ENCODE measurements around the gene DHX35. TPM values are rescaled to one million over a fixed set of nuclear protein-coding genes. Genes with fewer than 3 reads are reported as not detected.

The DHX35 gene
- total RNA-seq, 2 experiments from 2014 or later, result 13.0 to 15.6 TPM

- H3K4me1 ChIP-seq (ENCODE audit: insufficient read depth, low read length, poor library complexity, severe bottlenecking), result no peaks in the 10 kb centered on the region
- H2AFZ ChIP-seq (ENCODE audit: low read length), result no peak overlapping the region
- intact Hi-C loops (cut with micrococcal nuclease; ENCODE audit: unreplicated experiment), result no loop called here
- no peaks in the 10 kb centered on the region for H3K9me3 ChIP-seq (ENCODE audit: low read length)
- H3K36me3 ChIP-seq (ENCODE audit: insufficient read depth, low read length), result no peaks in the 10 kb centered on the region
- no peak overlapping the region for H3K4me2 ChIP-seq (ENCODE audit: low read length)
- H3K27ac ChIP-seq (ENCODE audit: low read depth, low read length, poor library complexity, severe bottlenecking), result no peak overlapping the region
- POLR2A ChIA-PET, result no interaction called here
- DNase-seq (ENCODE audit: low spot score), result no peak
- H3K9me2 ChIP-seq (ENCODE audit: insufficient read depth, low read length), result no peaks in the 10 kb centered on the region
- H3K4me3 ChIP-seq (ENCODE audit: low read depth, low read length, poor library complexity, severe bottlenecking), result no peak overlapping the region
- H4K20me1 ChIP-seq (ENCODE audit: insufficient read depth, low read length), result no peaks in the 10 kb centered on the region
- H3K79me2 ChIP-seq (ENCODE audit: insufficient read depth, low read depth, low read length), result no peaks in the 10 kb centered on the region
- BruUV-seq (replicated peaks), result no TSS peak
- CTCF ChIA-PET (ENCODE audit: unreplicated experiment), result no interaction called here
- TF ChIP-seq CTCF (conservative IDR thresholded peaks at IDR 0.05; ENCODE audit: low read length), result no peak
- TF ChIP-seq EZH2phosphoT487 (IDR thresholded peaks at IDR 0.05; ENCODE audit: borderline replicate concordance, low read depth, low read length), result no peak
Observed at GRCh38 chr20:39057911-39058310, 95.8 kb downstream of the DHX35 start.

- no peak overlapping the region for H3K27ac ChIP-seq (ENCODE audit: low read depth, low read length, poor library complexity, severe bottlenecking)
- H3K4me2 ChIP-seq (ENCODE audit: low read length), result no peak overlapping the region
- no peak overlapping the region for H2AFZ ChIP-seq (ENCODE audit: low read length)
- intact Hi-C loops (cut with micrococcal nuclease; ENCODE audit: unreplicated experiment), result no loop called here
- H3K36me3 ChIP-seq (ENCODE audit: insufficient read depth, low read length), result no peaks in the 10 kb centered on the region
- H3K4me3 ChIP-seq (ENCODE audit: low read depth, low read length, poor library complexity, severe bottlenecking), result no peak overlapping the region
- H3K9me3 ChIP-seq (ENCODE audit: low read length), result no peaks in the 10 kb centered on the region
- H4K20me1 ChIP-seq (ENCODE audit: insufficient read depth, low read length), result no peaks in the 10 kb centered on the region
- CTCF ChIA-PET (ENCODE audit: unreplicated experiment), result interaction anchor here (1.2 kb wide), 1 partner anchor 10 kb away, joined by 3 read pairs; no protein-coding TSS in a partner anchor
- H3K9me2 ChIP-seq (ENCODE audit: insufficient read depth, low read length), result no peaks in the 10 kb centered on the region
- no TSS peak for BruUV-seq (replicated peaks)
- no peaks in the 10 kb centered on the region for H3K4me1 ChIP-seq (ENCODE audit: insufficient read depth, low read length, poor library complexity, severe bottlenecking)
- POLR2A ChIA-PET, result no interaction called here
- no peaks in the 10 kb centered on the region for H3K79me2 ChIP-seq (ENCODE audit: insufficient read depth, low read depth, low read length)
- TF ChIP-seq EZH2phosphoT487 (IDR thresholded peaks at IDR 0.05; ENCODE audit: borderline replicate concordance, low read depth, low read length) (no peak), CTCF (conservative IDR thresholded peaks at IDR 0.05; ENCODE audit: low read length) (no peak)
- DNase-seq (ENCODE audit: low spot score), result no peak
Observed at GRCh38 chr20:39059036-39059435, 96.9 kb downstream of the DHX35 start.

- CTCF ChIA-PET (ENCODE audit: unreplicated experiment), result no interaction called here
- BruUV-seq (replicated peaks), result no TSS peak
- no peaks in the 10 kb centered on the region for H3K9me3 ChIP-seq (ENCODE audit: low read length)
Observed at GRCh38 chr20:39066471-39067242, 104.5 kb downstream of the DHX35 start.

More at GRCh38 chr20:39066471-39067242, 104.5 kb downstream of the DHX35 start:
- H3K36me3 ChIP-seq (ENCODE audit: insufficient read depth, low read length), result no peaks in the 10 kb centered on the region
- H4K20me1 ChIP-seq (ENCODE audit: insufficient read depth, low read length), result no peaks in the 10 kb centered on the region
- H2AFZ ChIP-seq (ENCODE audit: low read length), result no peak overlapping the region
- POLR2A ChIA-PET, result no interaction called here
- TF ChIP-seq CTCF (conservative IDR thresholded peaks at IDR 0.05; ENCODE audit: low read length) (0 out of 2 replicates have a peak, but pooled peaks have one; percentile 27), EZH2phosphoT487 (IDR thresholded peaks at IDR 0.05; ENCODE audit: borderline replicate concordance, low read depth, low read length) (no peak)
- no peaks in the 10 kb centered on the region for H3K79me2 ChIP-seq (ENCODE audit: insufficient read depth, low read depth, low read length)
- intact Hi-C loops (cut with micrococcal nuclease; ENCODE audit: unreplicated experiment), result no loop called here
- H3K4me1 ChIP-seq (ENCODE audit: insufficient read depth, low read length, poor library complexity, severe bottlenecking), result no peaks in the 10 kb centered on the region
- H3K27ac ChIP-seq (ENCODE audit: low read depth, low read length, poor library complexity, severe bottlenecking), result no peak overlapping the region
- H3K4me2 ChIP-seq (ENCODE audit: low read length), result no peak overlapping the region
- no peak overlapping the region for H3K4me3 ChIP-seq (ENCODE audit: low read depth, low read length, poor library complexity, severe bottlenecking)
- peak; percentile 15 for DNase-seq (ENCODE audit: low spot score)
- no peaks in the 10 kb centered on the region for H3K9me2 ChIP-seq (ENCODE audit: insufficient read depth, low read length)
